ENCODE data around the gene FAM174B.

The FAM174B gene

GRCh38 chr15:92667287-92667904, 11.8 kb upstream of the FAM174B start:
- Histone ChIP-seq H3K36me3 (ENCODE audit: control insufficient read depth in 5 of 5, insufficient read depth in 5 of 5, low read length in 5 of 5) (no peaks in the 10 kb centered on the region), H3K9me3 (ENCODE audit: control insufficient read depth in 5 of 5, low read length in 5 of 5) (no peaks in the 10 kb centered on the region), H3K4me3 (ENCODE audit: low read depth in 1 of 5, low read length in 5 of 5) (peak overlapping the region in 2 of 5 donors; percentile 8 to 16), H3K27me3 (ENCODE audit: control insufficient read depth in 5 of 5, insufficient read depth in 4 of 5, low read length in 5 of 5) (peaks cover 0 to 3% (median 0%) of the 10 kb centered on the region in 5 donors), H3K27ac (ENCODE audit: low read depth, low read length) (no peak overlapping the region), H3K4me1 (ENCODE audit: control insufficient read depth in 5 of 5, insufficient read depth in 5 of 5, low read length in 5 of 5) (peaks cover 7 to 36% (median 32%) of the 10 kb centered on the region in 5 donors), H3K9ac (ENCODE audit: low read length in 5 of 5) (no peak overlapping the region)

- no peaks in the 10 kb centered on the region for H3K9me3 ChIP-seq (ENCODE audit: control insufficient read depth in 5 of 5, low read length in 5 of 5)
- peaks cover 7 to 36% (median 32%) of the 10 kb centered on the region in 5 donors for H3K4me1 ChIP-seq (ENCODE audit: control insufficient read depth in 5 of 5, insufficient read depth in 5 of 5, low read length in 5 of 5)
- no peaks in the 10 kb centered on the region for H3K36me3 ChIP-seq (ENCODE audit: control insufficient read depth in 5 of 5, insufficient read depth in 5 of 5, low read length in 5 of 5)
- peak overlapping the region in 1 of 5 donors; percentile 8 for H3K4me3 ChIP-seq (ENCODE audit: low read depth in 1 of 5, low read length in 5 of 5)
- no peak overlapping the region for H3K9ac ChIP-seq (ENCODE audit: low read length in 5 of 5)
- peaks cover 0 to 3% (median 0%) of the 10 kb centered on the region in 5 donors for H3K27me3 ChIP-seq (ENCODE audit: control insufficient read depth in 5 of 5, insufficient read depth in 4 of 5, low read length in 5 of 5)
- no peak overlapping the region for H3K27ac ChIP-seq (ENCODE audit: low read depth, low read length)
Observed at GRCh38 chr15:92666780-92667179, 11.2 kb upstream of the FAM174B start.

GRCh38 chr15:92665100-92665555, 9.6 kb upstream of the FAM174B start:
- Histone ChIP-seq H3K27me3 (ENCODE audit: control insufficient read depth in 5 of 5, insufficient read depth in 4 of 5, low read length in 5 of 5) (peaks cover 0 to 3% (median 0%) of the 10 kb centered on the region in 5 donors), H3K9me3 (ENCODE audit: control insufficient read depth in 5 of 5, low read length in 5 of 5) (no peaks in the 10 kb centered on the region), H3K36me3 (ENCODE audit: control insufficient read depth in 5 of 5, insufficient read depth in 5 of 5, low read length in 5 of 5) (no peaks in the 10 kb centered on the region), H3K27ac (ENCODE audit: low read depth, low read length) (no peak overlapping the region), H3K4me1 (ENCODE audit: control insufficient read depth in 5 of 5, insufficient read depth in 5 of 5, low read length in 5 of 5) (peaks cover 7 to 36% (median 32%) of the 10 kb centered on the region in 5 donors), H3K9ac (ENCODE audit: low read length in 5 of 5) (no peak overlapping the region), H3K4me3 (ENCODE audit: low read depth in 1 of 5, low read length in 5 of 5) (peak overlapping the region in 4 of 5 donors; percentile 1 to 15 (median 6))

- Histone ChIP-seq H3K4me3 (ENCODE audit: low read depth in 1 of 5, low read length in 5 of 5) (no peak overlapping the region), H3K9ac (ENCODE audit: low read length in 5 of 5) (no peak overlapping the region), H3K9me3 (ENCODE audit: control insufficient read depth in 5 of 5, low read length in 5 of 5) (no peaks in the 10 kb centered on the region)
Observed at GRCh38 chr15:92664178-92664900, 8.8 kb upstream of the FAM174B start.

GRCh38 chr15:92663250-92663951, 7.8 kb upstream of the FAM174B start:
- Histone ChIP-seq H3K36me3 (ENCODE audit: control insufficient read depth in 5 of 5, insufficient read depth in 5 of 5, low read length in 5 of 5) (no peaks in the 10 kb centered on the region), H3K27ac (ENCODE audit: low read depth, low read length) (no peak overlapping the region), H3K4me1 (ENCODE audit: control insufficient read depth in 5 of 5, insufficient read depth in 5 of 5, low read length in 5 of 5) (peaks cover 7 to 36% (median 32%) of the 10 kb centered on the region in 5 donors), H3K27me3 (ENCODE audit: control insufficient read depth in 5 of 5, insufficient read depth in 4 of 5, low read length in 5 of 5) (peaks cover 0 to 3% (median 0%) of the 10 kb centered on the region in 5 donors), H3K9me3 (ENCODE audit: control insufficient read depth in 5 of 5, low read length in 5 of 5) (no peaks in the 10 kb centered on the region), H3K4me3 (ENCODE audit: low read depth in 1 of 5, low read length in 5 of 5) (no peak overlapping the region), H3K9ac (ENCODE audit: low read length in 5 of 5) (no peak overlapping the region)

More at GRCh38 chr15:92664178-92664900, 8.8 kb upstream of the FAM174B start:
- Histone ChIP-seq H3K36me3 (ENCODE audit: control insufficient read depth in 5 of 5, insufficient read depth in 5 of 5, low read length in 5 of 5) (no peaks in the 10 kb centered on the region), H3K27me3 (ENCODE audit: control insufficient read depth in 5 of 5, insufficient read depth in 4 of 5, low read length in 5 of 5) (peaks cover 0 to 3% (median 0%) of the 10 kb centered on the region in 5 donors), H3K27ac (ENCODE audit: low read depth, low read length) (no peak overlapping the region), H3K4me1 (ENCODE audit: control insufficient read depth in 5 of 5, insufficient read depth in 5 of 5, low read length in 5 of 5) (peaks cover 7 to 36% (median 32%) of the 10 kb centered on the region in 5 donors)

- Histone ChIP-seq H3K4me1 (ENCODE audit: control insufficient read depth in 5 of 5, insufficient read depth in 5 of 5, low read length in 5 of 5) (peaks cover 7 to 33% (median 32%) of the 10 kb centered on the region in 5 donors), H3K27ac (ENCODE audit: low read depth, low read length) (no peak overlapping the region), H3K36me3 (ENCODE audit: control insufficient read depth in 5 of 5, insufficient read depth in 5 of 5, low read length in 5 of 5) (no peaks in the 10 kb centered on the region), H3K27me3 (ENCODE audit: control insufficient read depth in 5 of 5, insufficient read depth in 4 of 5, low read length in 5 of 5) (peaks cover 0 to 3% (median 0%) of the 10 kb centered on the region in 5 donors), H3K9me3 (ENCODE audit: control insufficient read depth in 5 of 5, low read length in 5 of 5) (no peaks in the 10 kb centered on the region), H3K9ac (ENCODE audit: low read length in 5 of 5) (no peak overlapping the region), H3K4me3 (ENCODE audit: low read depth in 1 of 5, low read length in 5 of 5) (no peak overlapping the region)
Observed at GRCh38 chr15:92662762-92663161, 7.2 kb upstream of the FAM174B start.

GRCh38 chr15:92661956-92662355, 6.4 kb upstream of the FAM174B start:
- Histone ChIP-seq H3K9me3 (ENCODE audit: control insufficient read depth in 5 of 5, low read length in 5 of 5) (no peaks in the 10 kb centered on the region), H3K27ac (ENCODE audit: low read depth, low read length) (no peak overlapping the region), H3K9ac (ENCODE audit: low read length in 5 of 5) (no peak overlapping the region), H3K27me3 (ENCODE audit: control insufficient read depth in 5 of 5, insufficient read depth in 4 of 5, low read length in 5 of 5) (peaks cover 0 to 3% (median 0%) of the 10 kb centered on the region in 5 donors), H3K36me3 (ENCODE audit: control insufficient read depth in 5 of 5, insufficient read depth in 5 of 5, low read length in 5 of 5) (no peaks in the 10 kb centered on the region), H3K4me3 (ENCODE audit: low read depth in 1 of 5, low read length in 5 of 5) (no peak overlapping the region), H3K4me1 (ENCODE audit: control insufficient read depth in 5 of 5, insufficient read depth in 5 of 5, low read length in 5 of 5) (peaks cover 4 to 26% (median 24%) of the 10 kb centered on the region in 5 donors)

- Histone ChIP-seq H3K9ac (ENCODE audit: low read length in 5 of 5) (no peak overlapping the region), H3K4me3 (ENCODE audit: low read depth in 1 of 5, low read length in 5 of 5) (no peak overlapping the region), H3K9me3 (ENCODE audit: control insufficient read depth in 5 of 5, low read length in 5 of 5) (peaks cover 0 to 4% (median 0%) of the 10 kb centered on the region in 5 donors), H3K27ac (ENCODE audit: low read depth, low read length) (no peak overlapping the region), H3K4me1 (ENCODE audit: control insufficient read depth in 5 of 5, insufficient read depth in 5 of 5, low read length in 5 of 5) (peaks cover 2 to 22% (median 16%) of the 10 kb centered on the region in 5 donors), H3K27me3 (ENCODE audit: control insufficient read depth in 5 of 5, insufficient read depth in 4 of 5, low read length in 5 of 5) (peaks cover 0 to 4% (median 2%) of the 10 kb centered on the region in 5 donors), H3K36me3 (ENCODE audit: control insufficient read depth in 5 of 5, insufficient read depth in 5 of 5, low read length in 5 of 5) (no peaks in the 10 kb centered on the region)
Observed at GRCh38 chr15:92661069-92661468, 5.5 kb upstream of the FAM174B start.

GRCh38 chr15:92657486-92657885, 1.9 kb upstream of the FAM174B start:
- peaks cover 0 to 4% (median 0%) of the 10 kb centered on the region in 5 donors for H3K9me3 ChIP-seq (ENCODE audit: control insufficient read depth in 5 of 5, low read length in 5 of 5)
- no peaks in the 10 kb centered on the region for H3K36me3 ChIP-seq (ENCODE audit: control insufficient read depth in 5 of 5, insufficient read depth in 5 of 5, low read length in 5 of 5)
- H3K27ac ChIP-seq (ENCODE audit: low read depth, low read length): no peak overlapping the region
- H3K27me3 ChIP-seq (ENCODE audit: control insufficient read depth in 5 of 5, insufficient read depth in 4 of 5, low read length in 5 of 5): peaks cover 0 to 10% (median 0%) of the 10 kb centered on the region in 5 donors
- peaks cover 9 to 32% (median 12%) of the 10 kb centered on the region in 5 donors for H3K4me1 ChIP-seq (ENCODE audit: control insufficient read depth in 5 of 5, insufficient read depth in 5 of 5, low read length in 5 of 5)
- no peak overlapping the region for H3K9ac ChIP-seq (ENCODE audit: low read length in 5 of 5)
- no peak overlapping the region for H3K4me3 ChIP-seq (ENCODE audit: low read depth in 1 of 5, low read length in 5 of 5)

Measured in subcutaneous abdominal adipose tissue (tissue), 5 donors.